GM19240 (cell line): ENCODE data around the gene HAUS3.
"Not testable (repeated sequence)": the region's sequence is repeated elsewhere in the genome, so short reads cannot be mapped to it uniquely, and the experiment has no call there.

Source experiments
- DNase-seq: peaks from one replicate; pipeline ENCODE4 v3.0.0; 2011; ENCODE audit warnings: low spot score; ENCODE audit not compliant: insufficient read length

HAUS3 gene

DNA sequence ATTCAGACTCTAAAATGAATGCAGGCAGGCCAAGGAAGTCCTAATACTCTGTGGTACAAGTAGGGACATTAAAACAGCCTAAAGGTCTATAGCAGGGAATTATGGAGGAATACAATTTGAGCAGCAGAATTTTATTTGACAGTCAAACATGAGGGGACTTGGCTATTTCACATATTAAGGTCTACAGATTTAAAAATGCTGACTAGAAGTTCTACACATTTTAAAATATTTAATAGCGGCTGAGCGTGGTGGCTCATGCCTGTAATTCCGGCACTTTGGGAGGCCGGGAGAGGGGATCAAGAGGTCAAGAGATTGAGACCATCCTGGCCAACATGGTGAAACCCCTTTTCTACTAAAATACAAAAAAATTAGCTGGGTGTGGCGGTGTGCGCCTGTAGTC, 10.8 kb downstream of the HAUS3 start:
- DNase-seq = no peak

- DNase-seq = no peak
These were observed 15.7 kb downstream of the HAUS3 start for GRCh38 chr4:2226261-2226660.

DNA sequence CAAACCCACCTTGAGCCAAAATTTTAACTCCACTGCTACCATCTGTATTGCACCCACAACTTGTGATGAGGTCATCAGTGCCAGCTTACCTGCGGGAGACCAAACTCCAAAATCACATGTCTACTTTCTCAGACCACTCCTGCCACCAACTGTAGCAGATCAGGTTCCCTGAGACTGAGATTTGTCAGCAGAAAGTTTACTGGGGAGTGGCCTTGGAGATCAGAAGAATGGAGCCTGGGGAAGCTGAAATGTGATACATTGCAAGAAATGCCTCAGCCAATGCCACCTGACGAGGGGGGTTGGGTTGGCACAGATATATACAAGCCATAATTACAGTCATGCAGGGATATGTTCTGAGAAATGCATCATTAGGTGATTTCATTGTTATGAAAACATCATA, 19.1 kb downstream of the HAUS3 start:
- no peak for DNase-seq

GRCh38 chr4:2221378-2221777, 20.5 kb downstream of the HAUS3 start:
- not testable (repeated sequence) for DNase-seq

DNA sequence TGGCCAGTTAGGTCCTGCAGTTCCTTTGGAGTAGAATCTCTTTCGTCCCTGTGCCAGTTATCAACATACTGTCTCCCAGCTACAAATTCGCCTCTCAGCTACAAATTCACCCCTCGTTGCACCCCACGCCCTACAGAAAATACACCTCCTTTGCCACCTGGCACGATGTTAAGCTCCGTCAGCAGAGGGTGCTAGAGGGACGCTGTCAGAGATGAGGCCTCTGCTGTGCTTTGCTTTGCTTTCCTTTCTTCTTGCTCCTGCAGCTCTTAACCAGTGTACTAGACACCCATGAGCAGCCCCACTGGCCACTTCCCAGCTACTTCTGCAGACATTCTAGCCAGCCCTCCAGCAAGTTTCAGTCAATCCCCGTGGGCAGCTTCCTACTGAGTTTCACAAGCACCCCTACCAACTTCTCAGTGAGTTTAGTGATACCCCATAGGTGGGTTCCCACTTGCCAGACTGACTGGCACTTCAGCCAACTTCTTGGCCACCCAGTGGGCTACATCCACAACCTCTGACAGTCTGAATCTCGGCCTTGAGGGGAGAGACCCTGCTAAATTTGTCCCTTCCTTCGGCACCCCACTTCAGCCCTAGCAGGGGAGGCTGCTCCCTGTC, 21.8 kb downstream of the HAUS3 start:
- peak; percentile 40 for DNase-seq

- DNase-seq = no peak
These were observed 22.6 kb downstream of the HAUS3 start for GRCh38 chr4:2219233-2219760.

GRCh38 chr4:2218436-2218835, 23.5 kb downstream of the HAUS3 start:
- no peak for DNase-seq

GRCh38 chr4:2217726-2218125, 24.2 kb downstream of the HAUS3 start:
- no peak for DNase-seq

- DNase-seq = no peak
These were observed 29.1 kb downstream of the HAUS3 start for GRCh38 chr4:2212831-2213230.

GRCh38 chr4:2202789-2203188, 39.1 kb downstream of the HAUS3 start:
- not testable (repeated sequence) for DNase-seq

GRCh38 chr4:2194496-2194895, 47.4 kb downstream of the HAUS3 start:
- DNase-seq = no peak

DNA sequence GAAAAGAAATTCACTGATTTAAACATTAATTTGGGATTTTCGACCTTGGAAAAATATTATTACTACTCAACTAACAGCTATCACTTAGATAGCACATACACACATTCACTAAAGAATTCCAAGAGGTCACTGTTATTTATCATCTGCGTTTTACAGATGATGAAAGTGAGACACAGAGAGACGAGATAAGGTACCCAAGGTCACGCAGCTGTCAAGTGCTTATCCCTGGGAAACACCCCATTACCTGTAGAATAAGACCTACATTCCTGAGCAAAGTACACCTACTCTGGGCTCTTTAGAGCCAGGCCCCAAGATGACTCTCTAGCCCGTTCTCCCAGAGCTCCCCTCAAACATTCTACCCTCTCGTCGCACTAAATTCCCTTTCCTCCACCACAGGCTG, 48.6 kb downstream of the HAUS3 start:
- DNase-seq = no peak

DNA sequence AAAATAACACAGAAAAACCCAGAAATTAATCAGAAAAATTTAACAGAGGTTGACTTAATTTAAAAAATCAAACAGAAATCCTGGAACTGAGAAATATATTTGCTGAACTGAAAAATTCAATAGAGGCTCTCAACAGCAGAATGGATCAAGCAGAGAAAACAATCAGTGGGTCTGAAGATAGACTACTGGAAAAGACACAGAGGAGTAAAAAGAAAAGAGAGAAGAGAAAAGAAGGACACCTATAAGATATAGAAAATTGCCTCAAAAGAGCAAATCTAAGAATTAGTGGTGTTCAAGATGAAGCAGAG, 55.1 kb downstream of the HAUS3 start:
- DNase-seq = no peak

DNA sequence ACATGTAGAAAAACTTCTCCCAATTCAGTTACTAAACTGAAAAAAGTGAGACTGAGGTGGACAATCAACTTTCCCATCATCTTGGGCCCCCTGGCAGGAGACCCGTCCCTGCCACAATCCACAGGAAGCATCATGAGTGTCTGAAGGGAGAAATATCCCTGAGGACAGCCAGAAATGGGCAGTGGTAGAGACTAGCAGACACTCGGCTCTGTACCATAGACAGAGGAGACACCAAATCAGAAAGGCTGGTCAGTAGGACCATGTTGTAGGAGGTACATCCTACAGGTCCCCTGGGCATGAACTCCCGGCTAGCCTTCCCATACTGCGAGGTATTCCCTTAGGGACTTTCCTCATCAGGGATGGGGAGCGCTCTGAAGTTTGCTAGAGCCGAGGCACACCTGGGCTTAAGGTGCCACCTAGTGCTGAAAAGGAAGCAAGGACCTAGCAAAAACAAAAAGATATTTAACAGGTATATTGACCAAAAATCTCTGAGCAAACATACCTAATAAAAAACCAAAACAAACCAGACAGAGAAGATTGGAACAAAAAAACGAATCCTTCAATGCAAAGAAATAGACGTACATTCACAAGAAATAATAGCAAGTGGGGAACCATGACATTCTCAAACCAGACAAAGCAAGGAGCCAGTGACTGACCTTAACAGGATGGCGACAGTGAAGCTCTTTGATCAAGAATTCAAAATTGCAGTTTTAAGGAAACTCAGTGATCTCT, 55.6 kb downstream of the HAUS3 start:
- no peak for DNase-seq

DNA sequence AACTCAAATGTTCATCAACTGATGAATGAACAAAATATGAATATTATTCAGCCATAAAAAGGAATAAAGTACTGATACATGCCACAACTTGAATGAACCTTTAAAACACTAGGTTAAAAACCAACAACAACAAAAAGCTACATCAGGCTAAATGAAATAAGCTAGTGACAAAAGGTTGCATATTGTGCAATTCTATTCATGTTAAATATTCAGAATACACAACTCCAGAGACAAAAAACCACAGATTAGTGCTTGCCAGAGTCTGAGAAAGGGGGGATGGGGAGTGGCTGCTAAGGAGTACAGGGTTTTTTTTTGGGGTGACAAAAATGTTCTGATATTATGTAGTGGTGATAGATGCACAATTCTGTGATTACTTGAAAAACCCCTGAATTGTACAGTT, 58.5 kb downstream of the HAUS3 start:
- DNase-seq = no peak

DNA sequence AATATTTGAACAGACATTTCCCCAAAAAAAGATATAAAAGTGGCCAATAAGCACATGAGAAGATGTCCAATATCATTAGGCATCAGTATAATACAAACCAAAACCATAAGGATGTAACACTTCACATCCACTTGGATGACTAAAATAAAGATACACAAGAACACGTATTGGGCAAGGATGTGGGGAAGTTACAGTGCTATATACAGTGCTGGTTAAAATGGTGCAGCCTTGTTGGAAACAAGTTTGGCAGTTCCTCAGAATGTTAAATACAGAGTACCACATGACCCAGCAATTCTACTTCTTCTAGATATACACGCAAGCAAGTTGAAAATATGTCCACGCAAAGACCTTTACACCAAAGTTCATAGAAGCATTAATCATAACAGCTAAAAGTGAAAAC, 58.9 kb downstream of the HAUS3 start:
- no peak for DNase-seq

- DNase-seq = no peak
These were observed 61.5 kb downstream of the HAUS3 start for GRCh38 chr4:2180410-2180809.

DNA sequence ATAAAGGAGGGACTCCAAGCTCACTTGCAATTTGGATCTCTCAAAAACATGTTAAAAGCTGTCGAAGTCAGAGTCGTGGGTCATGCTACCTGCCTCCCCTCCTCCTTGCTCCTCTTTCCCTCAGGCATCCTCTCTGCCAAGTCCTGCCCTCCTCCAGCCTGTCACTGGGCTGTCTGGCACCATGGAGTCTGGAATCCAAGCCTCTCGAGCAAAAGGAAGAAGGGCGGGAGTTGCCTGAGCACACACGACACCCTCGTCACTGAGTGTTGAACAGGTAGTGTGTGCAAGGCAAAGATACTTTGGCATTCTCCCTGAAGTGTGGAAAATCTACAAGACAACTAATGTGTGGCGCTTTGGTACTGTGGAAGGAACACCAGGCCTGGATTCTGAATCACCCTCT, 62.2 kb downstream of the HAUS3 start:
- no peak for DNase-seq

- no peak for DNase-seq
These were observed 62.9 kb downstream of the HAUS3 start for GRCh38 chr4:2178986-2179385.
